Small intestine (tissue), 7 donors: ENCODE measurements around the gene NRG2. TPM values are rescaled to one million over a fixed set of nuclear protein-coding genes. Genes with fewer than 3 reads are reported as not detected.

Experiments
- DNase-seq, 2 donors: peaks; one replicate each; pipeline versions ENCODE4 v3.0.0 to v3.0.0-alpha.2; 2013
- FAIRE-seq: peaks from 2 replicates; lab custom pipeline; 2012; peaks lifted over from hg19 to GRCh38; lab: Jason Lieb, UNC
- H3K27ac ChIP-seq, 3 donors: one replicate each; pipeline ENCODE4 v1.5.1; 2013; ENCODE audit warnings: low read length in 2 of 3, mild to moderate bottlenecking in 2 of 3, control low read depth in 1 of 3, inconsistent platforms in 1 of 3, low read depth in 1 of 3, moderate library complexity in 1 of 3
- H3K27me3 ChIP-seq, 3 donors: one replicate each; pipeline ENCODE4 v1.6.1; 2013; ENCODE audit warnings: low read length in 3 of 3, inconsistent platforms in 1 of 3; ENCODE audit not compliant: control insufficient read depth in 3 of 3, insufficient read depth in 3 of 3
- H3K36me3 ChIP-seq, 3 donors: one replicate each; pipeline ENCODE4 v1.6.1; 2013; ENCODE audit warnings: low read length in 3 of 3, inconsistent platforms in 1 of 3, low read depth in 1 of 3, mild to moderate bottlenecking in 1 of 3, moderate library complexity in 1 of 3; ENCODE audit not compliant: control insufficient read depth in 3 of 3, insufficient read depth in 2 of 3
- H3K4me1 ChIP-seq, 3 donors: one replicate each; pipeline ENCODE4 v1.6.1; 2013; ENCODE audit warnings: low read length in 2 of 3, inconsistent platforms in 1 of 3, low read depth in 1 of 3, mild to moderate bottlenecking in 1 of 3, moderate library complexity in 1 of 3; ENCODE audit not compliant: control insufficient read depth in 3 of 3, insufficient read depth in 2 of 3
- H3K4me3 ChIP-seq, 3 donors: one replicate each; pipeline ENCODE4 v1.5.1; 2013; ENCODE audit warnings: low read length in 3 of 3, control low read depth in 1 of 3, inconsistent platforms in 1 of 3, low read depth in 1 of 3, mild to moderate bottlenecking in 1 of 3, moderate library complexity in 1 of 3
- H3K9me3 ChIP-seq, 2 donors: one replicate each; pipeline ENCODE4 v1.6.1; 2013; ENCODE audit warnings: low read depth in 1 of 2, low read length in 1 of 2; ENCODE audit not compliant: control insufficient read depth in 2 of 2, insufficient read depth in 1 of 2
- WGBS, 3 donors: extraction: QIAGEN DNeasy Blood & Tissue Kit; methylation state at CpG; one replicate each; pipeline ENCODE4 v1.1.7; 2013; 5-methylcytosine and 5-hydroxymethylcytosine counted together
- polyA plus RNA-seq, 4 donors: library from polyadenylated mRNA; stranded (reverse) in 3 of 4; unstranded in 1 of 4; fragments of 200-250 nt in 3 of 4; fragments of 120-200 nt in 1 of 4; gene quantifications; one replicate each; pipeline versions ENCODE4 v1.2.1 to v1.2.3, GENCODE V29; 2013
- donor health status: healthy with polysubstance abuse.
- donor health status: control.
- donor health status: control.
- donor health status: Bipolar disorder and iron deficiency.
- donor health status: healthy.

NRG2 gene
- polyA plus RNA-seq, 4 donors = 0.19 to 0.55 TPM; not detected in 2

DNA sequence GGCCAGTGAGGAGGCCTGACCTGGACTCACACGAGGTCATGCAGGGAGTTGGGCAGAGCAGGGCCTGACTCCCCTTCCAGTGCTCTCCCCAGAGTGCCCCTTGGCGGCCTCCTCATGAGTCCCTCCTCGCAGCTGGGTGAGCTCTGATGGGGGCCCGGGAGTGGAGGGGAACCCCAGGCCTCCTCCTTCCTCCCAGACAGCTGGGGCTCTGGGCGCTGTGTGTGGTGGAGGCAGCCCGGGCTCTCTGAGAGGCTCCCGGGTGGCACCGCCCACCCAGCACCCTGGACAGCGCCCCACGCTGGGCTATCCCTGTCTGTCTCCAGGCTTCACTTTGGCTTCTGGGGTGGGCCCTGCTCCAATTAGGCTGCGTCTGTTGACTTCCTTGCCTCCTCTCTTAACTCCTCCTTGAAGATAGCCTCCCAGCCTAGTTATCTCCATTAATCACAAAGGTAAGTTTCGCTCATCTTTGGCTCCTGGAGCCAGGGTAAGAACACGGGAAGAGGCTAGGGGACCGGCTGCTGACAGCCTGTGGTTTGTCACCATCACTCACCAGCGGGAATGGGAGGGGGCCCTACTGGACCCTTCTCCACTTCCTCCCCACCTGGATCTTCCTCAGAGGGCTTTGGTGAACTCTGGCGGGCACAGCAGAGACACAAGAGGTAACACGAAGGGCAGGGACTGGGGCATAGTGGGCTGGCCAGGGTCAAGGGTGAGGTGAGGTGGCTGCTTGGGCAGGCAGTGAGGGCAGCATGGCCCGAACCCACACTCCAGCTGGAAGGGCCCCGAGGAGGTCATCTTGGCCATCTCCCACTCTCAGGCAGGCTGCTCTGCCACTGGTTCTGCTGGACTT lies 234.4 kb downstream of the NRG2 start:
- no peak overlapping the region for H3K4me3 ChIP-seq
- DNase-seq (peak in 1 of 2 donors; percentile 50), FAIRE-seq (no peak)
- no peak overlapping the region for H3K27ac ChIP-seq
- H3K27me3 ChIP-seq = peaks cover 0 to 14% (median 0%) of the 10 kb centered on the region in 3 donors
- H3K9me3 ChIP-seq = no peaks in the 10 kb centered on the region
- WGBS, 3 donors = 30 to 35% (median 32%) methylated on average over 18 to 19 of the region's 19 CpGs
- no peaks in the 10 kb centered on the region for H3K4me1 ChIP-seq
- H3K36me3 ChIP-seq = no peaks in the 10 kb centered on the region

DNA sequence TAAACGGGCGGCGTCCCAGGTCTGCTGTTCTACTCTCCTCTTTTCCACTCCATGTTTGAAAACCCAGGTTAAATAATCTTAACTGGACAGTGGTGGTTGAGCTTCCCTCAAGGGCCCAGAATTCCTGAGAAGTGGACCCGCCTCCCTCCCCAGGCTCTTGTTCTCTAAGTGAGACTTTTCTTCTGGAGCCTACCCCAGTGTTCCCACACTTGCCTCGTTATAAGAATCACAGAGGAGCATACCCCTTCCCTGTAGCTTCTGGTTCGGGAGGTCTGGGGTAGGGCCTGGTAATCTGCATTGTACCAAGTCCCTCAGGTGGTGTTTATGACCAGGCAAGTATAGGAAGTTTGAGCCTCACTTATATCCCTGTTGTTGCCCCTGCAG lies 235.5 kb downstream of the NRG2 start:
- no peaks in the 10 kb centered on the region for H3K4me1 ChIP-seq
- no peak for FAIRE-seq
- no peak for DNase-seq
- H3K27ac ChIP-seq = no peak overlapping the region
- 62 to 70% (median 66%) methylated on average over 6 of the region's 6 CpGs for WGBS, 3 donors
- H3K27me3 ChIP-seq = peaks cover 0 to 17% (median 0%) of the 10 kb centered on the region in 3 donors
- no peak overlapping the region for H3K4me3 ChIP-seq
- no peaks in the 10 kb centered on the region for H3K9me3 ChIP-seq
- H3K36me3 ChIP-seq = no peaks in the 10 kb centered on the region

DNA sequence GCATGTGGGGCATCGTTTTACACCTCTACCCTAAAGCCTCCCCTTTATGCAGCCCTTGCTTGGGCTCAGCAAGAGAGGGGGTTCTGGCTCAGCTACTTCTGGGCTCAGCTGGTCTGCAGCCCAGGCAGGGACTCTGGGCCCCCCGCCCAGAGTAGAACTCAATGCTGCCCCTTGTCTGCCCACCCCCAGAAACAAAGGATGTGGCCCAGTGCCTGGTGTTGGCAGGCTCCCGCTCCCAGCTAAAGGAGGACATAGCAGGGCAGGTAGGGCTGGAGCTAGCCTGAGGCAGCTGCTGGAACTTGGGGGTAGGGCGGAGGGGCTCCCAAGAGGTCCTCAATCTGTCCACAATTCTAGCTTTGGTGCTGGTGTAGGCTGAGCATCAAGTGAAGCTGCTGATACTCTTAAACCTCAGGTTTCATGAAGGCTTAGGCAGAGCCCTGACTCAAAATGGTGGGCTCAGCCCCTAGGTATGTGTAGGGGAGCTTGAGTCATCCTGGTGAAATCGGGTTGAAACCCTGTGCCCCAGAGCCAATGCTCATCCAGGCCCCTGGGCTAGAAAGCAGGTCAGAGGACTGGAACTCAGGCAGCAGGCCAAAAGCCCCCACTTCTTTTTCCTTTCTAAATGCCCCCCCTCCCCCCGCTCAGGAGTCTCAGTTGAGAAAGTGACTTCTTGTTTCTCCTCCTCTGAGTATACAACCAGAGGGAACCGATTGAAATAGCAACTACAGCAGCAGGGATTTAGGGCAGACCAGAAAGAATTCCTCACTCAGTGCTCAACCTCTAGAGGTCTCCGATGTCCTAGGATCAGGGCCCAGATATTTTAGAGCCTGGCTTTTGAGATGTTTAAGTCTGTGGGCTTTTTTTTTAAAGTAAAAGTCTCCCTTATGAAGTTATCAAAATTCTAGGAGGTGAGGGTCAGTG lies 236.1 kb downstream of the NRG2 start:
- H3K27ac ChIP-seq = no peak overlapping the region
- WGBS, 3 donors = 63 to 67% (median 64%) methylated on average over 8 of the region's 8 CpGs
- no peak overlapping the region for H3K4me3 ChIP-seq
- DNase-seq (no peak), FAIRE-seq (no peak)
- H3K4me1 ChIP-seq = no peaks in the 10 kb centered on the region
- H3K27me3 ChIP-seq = peaks cover 0 to 24% (median 0%) of the 10 kb centered on the region in 3 donors
- H3K9me3 ChIP-seq = no peaks in the 10 kb centered on the region
- no peaks in the 10 kb centered on the region for H3K36me3 ChIP-seq

DNA sequence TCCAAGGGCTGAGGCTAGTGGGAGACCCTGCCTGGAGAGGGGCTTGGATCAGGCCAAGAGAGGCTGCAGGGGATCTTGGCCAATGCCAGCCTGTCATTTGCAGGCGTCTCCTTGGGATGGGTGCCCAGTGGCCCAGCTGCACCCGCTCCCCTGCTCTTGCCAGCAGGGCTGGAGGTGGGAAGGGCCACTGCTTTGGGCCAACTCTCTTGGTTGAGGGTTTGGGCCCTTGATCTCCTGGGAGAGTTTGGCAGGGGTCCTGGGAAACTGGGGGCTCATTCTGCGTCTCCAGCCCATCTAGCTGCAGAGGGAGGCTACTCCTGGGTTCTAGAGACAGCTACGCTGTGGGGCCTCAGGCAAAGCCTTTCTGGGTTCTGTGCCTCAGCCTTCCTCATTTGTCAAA lies 237.0 kb downstream of the NRG2 start:
- Histone ChIP-seq H3K27me3 (peaks cover 0 to 25% (median 0%) of the 10 kb centered on the region in 3 donors), H3K9me3 (no peaks in the 10 kb centered on the region), H3K4me3 (no peak overlapping the region), H3K4me1 (no peaks in the 10 kb centered on the region), H3K36me3 (no peaks in the 10 kb centered on the region), H3K27ac (no peak overlapping the region)
- WGBS, 3 donors = 79 to 87% (median 83%) methylated on average over 4 of the region's 4 CpGs
- DNase-seq = no peak
- FAIRE-seq = no peak

DNA sequence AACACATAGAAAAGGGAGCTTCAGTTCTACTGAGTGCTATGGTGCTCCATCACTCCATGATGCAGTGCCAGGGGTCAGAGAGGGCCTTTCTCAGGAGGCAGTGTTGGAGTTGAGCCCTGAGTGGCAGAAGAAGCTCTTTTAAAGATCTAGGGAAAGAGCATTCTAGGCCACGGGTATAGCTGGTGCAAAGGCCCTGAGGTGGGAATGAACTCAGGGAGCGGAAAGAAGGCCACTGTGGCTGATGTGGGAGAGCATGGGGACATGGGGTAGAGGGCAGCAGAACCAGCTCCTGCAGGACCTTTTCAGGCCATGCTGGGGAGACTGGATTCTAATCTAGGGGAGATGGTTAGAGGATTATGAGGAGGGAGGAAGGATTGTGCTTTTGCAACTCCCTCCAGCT lies 237.6 kb downstream of the NRG2 start:
- DNase-seq (no peak), FAIRE-seq (no peak)
- 78 to 88% (median 81%) methylated on average over 2 of the region's 2 CpGs for WGBS, 3 donors
- Histone ChIP-seq H3K27me3 (peaks cover 0 to 30% (median 0%) of the 10 kb centered on the region in 3 donors), H3K9me3 (no peaks in the 10 kb centered on the region), H3K4me1 (no peaks in the 10 kb centered on the region), H3K4me3 (no peak overlapping the region), H3K36me3 (no peaks in the 10 kb centered on the region), H3K27ac (no peak overlapping the region)

DNA sequence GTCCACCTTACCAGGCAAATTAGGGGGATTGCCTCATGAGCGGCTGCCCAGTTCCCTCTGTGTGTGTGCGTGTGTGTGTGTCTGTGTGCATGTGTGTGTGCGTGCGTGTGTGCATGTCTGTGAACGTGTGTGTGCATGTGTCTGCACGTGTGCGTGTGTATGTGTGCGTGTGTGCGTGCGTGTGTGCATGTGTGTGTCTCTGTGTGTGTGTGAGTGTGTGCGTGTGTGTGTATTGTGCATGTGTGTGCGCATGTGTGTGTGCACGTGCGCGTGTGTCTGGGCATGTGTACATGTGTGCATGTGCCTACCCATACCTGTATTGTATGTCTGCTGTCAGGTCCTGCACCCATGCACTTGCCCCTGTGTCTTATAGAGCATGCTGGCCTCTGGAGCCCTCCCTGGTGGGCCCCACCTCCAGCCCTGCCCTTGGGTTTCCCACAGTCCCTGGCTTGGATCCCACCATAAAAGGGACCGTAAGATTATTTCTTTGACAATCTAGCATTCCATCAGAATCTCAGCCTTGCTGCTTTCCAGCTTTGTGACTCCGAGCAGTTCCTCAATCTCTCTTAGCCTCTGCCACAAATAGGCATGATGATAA lies 238.2 kb downstream of the NRG2 start:
- no peaks in the 10 kb centered on the region for H3K4me1 ChIP-seq
- DNase-seq (no peak), FAIRE-seq (no peak)
- no peaks in the 10 kb centered on the region for H3K9me3 ChIP-seq
- H3K4me3 ChIP-seq = no peak overlapping the region
- H3K36me3 ChIP-seq = no peaks in the 10 kb centered on the region
- H3K27me3 ChIP-seq = peaks cover 0 to 35% (median 0%) of the 10 kb centered on the region in 3 donors
- H3K27ac ChIP-seq = no peak overlapping the region
- WGBS, 3 donors = 91 to 92% (median 92%) methylated on average over 17 of the region's 17 CpGs

DNA sequence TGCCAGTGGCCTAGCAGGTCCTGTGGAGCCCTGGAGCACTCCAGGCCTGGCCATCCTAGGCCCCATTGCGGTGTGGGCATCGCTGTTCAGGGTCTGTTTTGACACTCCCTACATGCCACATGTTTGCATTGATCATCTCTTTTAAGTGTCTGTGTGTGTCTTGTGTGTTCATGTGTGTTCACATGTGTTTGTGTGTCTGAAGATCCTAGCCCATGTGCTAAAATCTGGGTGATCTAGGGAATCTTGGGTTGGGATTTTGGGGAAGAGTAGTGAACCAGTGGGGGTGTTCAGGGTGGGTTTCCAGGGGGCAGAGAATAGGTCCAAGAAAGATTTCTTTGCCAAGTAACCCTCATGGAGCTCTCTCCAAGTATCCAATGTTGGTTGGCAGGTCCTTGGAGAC lies 239.1 kb downstream of the NRG2 start:
- 91 to 95% (median 94%) methylated on average over 2 of the region's 2 CpGs for WGBS, 3 donors
- H3K36me3 ChIP-seq = no peaks in the 10 kb centered on the region
- FAIRE-seq = no peak
- H3K9me3 ChIP-seq = no peaks in the 10 kb centered on the region
- H3K4me1 ChIP-seq = no peaks in the 10 kb centered on the region
- H3K4me3 ChIP-seq = no peak overlapping the region
- peaks cover 0 to 44% (median 2%) of the 10 kb centered on the region in 3 donors for H3K27me3 ChIP-seq
- H3K27ac ChIP-seq = no peak overlapping the region
- no peak for DNase-seq

DNA sequence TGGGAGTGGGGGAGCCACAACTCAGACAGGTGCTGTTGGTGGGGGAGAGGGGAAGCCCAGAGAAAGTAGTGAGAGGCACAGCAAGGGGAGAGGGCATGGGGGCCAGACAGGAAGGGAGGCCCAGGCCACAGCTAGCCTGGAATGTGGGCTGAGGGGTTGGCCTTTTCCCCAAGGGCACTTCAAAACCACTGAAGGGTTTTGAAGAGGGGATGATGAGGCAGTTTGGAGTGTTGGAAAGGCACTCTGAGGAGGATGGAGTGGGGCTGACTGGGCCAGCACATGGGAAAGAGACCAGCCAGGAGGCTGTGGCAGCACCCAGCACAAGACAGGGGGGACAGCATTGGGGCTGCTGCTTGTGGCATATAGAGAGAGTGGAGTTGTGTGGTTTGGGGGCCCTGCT lies 243.7 kb downstream of the NRG2 start:
- Histone ChIP-seq H3K27ac (no peak overlapping the region), H3K27me3 (peaks cover 0 to 70% (median 28%) of the 10 kb centered on the region in 3 donors), H3K36me3 (no peaks in the 10 kb centered on the region), H3K4me1 (no peaks in the 10 kb centered on the region), H3K4me3 (no peak overlapping the region), H3K9me3 (no peaks in the 10 kb centered on the region)
- DNase-seq (no peak), FAIRE-seq (no peak)
